ENCODE measurements around the gene BCL11B.

DNA sequence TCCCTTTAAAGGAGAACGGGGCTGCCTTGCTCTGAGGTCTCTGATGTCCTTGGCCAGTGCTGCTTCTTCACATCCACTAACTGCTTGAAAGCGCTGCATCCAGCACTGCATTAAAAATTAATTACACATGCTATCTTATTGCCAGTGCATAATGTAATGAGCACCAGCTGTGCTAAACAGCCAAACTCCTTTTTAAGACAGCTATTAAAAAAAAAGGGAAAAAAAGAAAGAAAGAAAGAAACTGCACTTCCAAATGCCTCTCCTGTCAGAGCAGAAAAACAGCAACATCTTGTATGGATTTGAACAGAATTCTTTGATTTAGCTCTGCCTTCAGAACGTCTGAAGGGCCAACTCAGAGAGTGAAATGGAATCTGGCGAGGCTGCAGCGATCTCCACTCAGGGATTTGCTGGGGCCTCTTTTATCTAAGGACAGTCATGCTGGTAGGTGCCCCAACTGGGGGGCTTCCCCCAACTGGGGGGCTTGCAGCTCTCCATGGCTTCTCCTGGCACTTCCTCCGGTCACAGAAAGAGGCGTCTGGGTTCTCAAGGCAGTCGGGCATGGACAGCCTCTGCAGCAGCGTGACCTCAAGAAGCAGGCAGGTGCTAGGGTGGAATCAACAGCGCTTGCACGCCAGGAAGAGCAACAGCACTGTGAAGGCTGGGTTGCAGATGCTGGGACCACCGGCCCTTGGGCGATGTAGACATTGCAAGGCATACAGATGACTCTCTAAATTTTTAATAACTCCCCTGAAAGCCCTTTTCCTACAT, 46.4 kb downstream of the BCL11B start:
- TF ChIP-seq RAD21 (IDR thresholded peaks at IDR 0.05 in 1 of 2, conservative IDR thresholded peaks at IDR 0.05 in 1 of 2; ENCODE audit: low read depth in 2 of 2, low read length in 2 of 2) = no peak
- no peak for TF ChIP-seq POLR2A (IDR thresholded peaks at IDR 0.05; ENCODE audit: control extremely low read depth in 1 of 2, low read depth in 2 of 2, low read length in 2 of 2)
- TF ChIP-seq, protein P1, sequence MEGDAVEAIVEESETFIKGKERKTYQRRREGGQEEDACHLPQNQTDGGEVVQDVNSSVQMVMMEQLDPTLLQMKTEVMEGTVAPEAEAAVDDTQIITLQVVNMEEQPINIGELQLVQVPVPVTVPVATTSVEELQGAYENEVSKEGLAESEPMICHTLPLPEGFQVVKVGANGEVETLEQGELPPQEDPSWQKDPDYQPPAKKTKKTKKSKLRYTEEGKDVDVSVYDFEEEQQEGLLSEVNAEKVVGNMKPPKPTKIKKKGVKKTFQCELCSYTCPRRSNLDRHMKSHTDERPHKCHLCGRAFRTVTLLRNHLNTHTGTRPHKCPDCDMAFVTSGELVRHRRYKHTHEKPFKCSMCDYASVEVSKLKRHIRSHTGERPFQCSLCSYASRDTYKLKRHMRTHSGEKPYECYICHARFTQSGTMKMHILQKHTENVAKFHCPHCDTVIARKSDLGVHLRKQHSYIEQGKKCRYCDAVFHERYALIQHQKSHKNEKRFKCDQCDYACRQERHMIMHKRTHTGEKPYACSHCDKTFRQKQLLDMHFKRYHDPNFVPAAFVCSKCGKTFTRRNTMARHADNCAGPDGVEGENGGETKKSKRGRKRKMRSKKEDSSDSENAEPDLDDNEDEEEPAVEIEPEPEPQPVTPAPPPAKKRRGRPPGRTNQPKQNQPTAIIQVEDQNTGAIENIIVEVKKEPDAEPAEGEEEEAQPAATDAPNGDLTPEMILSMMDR (IDR thresholded peaks at IDR 0.05; ENCODE audit: control extremely low read depth in 1 of 3, insufficient read depth in 1 of 3, low read depth in 1 of 3, low read length in 3 of 3) = no peak
- TF ChIP-seq EP300 (IDR thresholded peaks at IDR 0.05; ENCODE audit: borderline replicate concordance in 1 of 2, low read depth in 2 of 2, low read length in 2 of 2) = no peak

Measured in H1 (cell line).